ENCODE data around the gene AMOTL1. TPM values are rescaled to one million over a fixed set of nuclear protein-coding genes. Genes with fewer than 3 reads are reported as not detected.
A peak's percentile ranks its signal among the peaks of the same experiment; 100 is the strongest.

AMOTL1 gene
- total RNA-seq, 1 experiment from 2014 or later = 32.6 TPM

GRCh38 chr11:94895451-94895850 lies 127.3 kb downstream of the AMOTL1 start:
- ChIA-PET POLR2A (ENCODE audit: unreplicated experiment) (interaction anchor here (0.6 kb wide), 1 partner anchor 1049 kb away, joined by 5 read pairs; no protein-coding TSS in a partner anchor), CTCF (no interaction called here)
- Histone ChIP-seq H2AFZ (ENCODE audit: low read length) (no peak overlapping the region), H3K4me1 (ENCODE audit: insufficient read depth, low read length) (peaks cover 8% of the 10 kb centered on the region; the same call in 1 of the 2 replicates), H3K9ac (ENCODE audit: low read length) (no peak overlapping the region), H3F3A (ENCODE audit: low read length, unreplicated experiment) (no peaks in the 10 kb centered on the region), H4K20me1 (ENCODE audit: low read length) (no peaks in the 10 kb centered on the region), H3K9me2 (replicated peaks; ENCODE audit: low read length) (no peaks in the 10 kb centered on the region), H3K79me2 (ENCODE audit: low read length) (no peaks in the 10 kb centered on the region), H3K27ac (ENCODE audit: low read length) (no peak overlapping the region), H3K4me3 (ENCODE audit: low read length) (no peak overlapping the region), H3K27me3 (ENCODE audit: low read length) (no peaks in the 10 kb centered on the region), H3K4me2 (ENCODE audit: low read length) (no peak overlapping the region), H3K36me3 (ENCODE audit: low read depth, low read length) (0 out of 2 replicates have a peak, but pooled peaks cover 4% of the 10 kb centered on the region), H3K9me3 (ENCODE audit: low read length) (no peaks in the 10 kb centered on the region)
- intact Hi-C loops (cut with micrococcal nuclease) = no loop called here
- ATAC-seq (no peak), DNase-seq (no peak)
- TF ChIP-seq CTCF (conservative IDR thresholded peaks at IDR 0.05; ENCODE audit: low read depth, low read length) (no peak), EZH2 (IDR thresholded peaks at IDR 0.05; ENCODE audit: low read length, unreplicated experiment) (no peak), EZH2phosphoT487 (IDR thresholded peaks at IDR 0.05; ENCODE audit: borderline replicate concordance, low read length) (no peak)
- no TSS peak for BruUV-seq (replicated peaks)

GRCh38 chr11:94895971-94896370 lies 127.8 kb downstream of the AMOTL1 start:
- intact Hi-C loops (cut with micrococcal nuclease) = no loop called here
- no peak for TF ChIP-seq CTCF (conservative IDR thresholded peaks at IDR 0.05; ENCODE audit: low read depth, low read length)
- no peak for TF ChIP-seq EZH2phosphoT487 (IDR thresholded peaks at IDR 0.05; ENCODE audit: borderline replicate concordance, low read length)
- TF ChIP-seq EZH2 (IDR thresholded peaks at IDR 0.05; ENCODE audit: low read length, unreplicated experiment) = no peak
- Histone ChIP-seq H3K27me3 (ENCODE audit: low read length) (no peaks in the 10 kb centered on the region), H3K9ac (ENCODE audit: low read length) (no peak overlapping the region), H3K79me2 (ENCODE audit: low read length) (no peaks in the 10 kb centered on the region), H3K9me3 (ENCODE audit: low read length) (no peaks in the 10 kb centered on the region), H2AFZ (ENCODE audit: low read length) (no peak overlapping the region), H4K20me1 (ENCODE audit: low read length) (no peaks in the 10 kb centered on the region), H3F3A (ENCODE audit: low read length, unreplicated experiment) (no peaks in the 10 kb centered on the region), H3K4me2 (ENCODE audit: low read length) (no peak overlapping the region), H3K4me1 (ENCODE audit: insufficient read depth, low read length) (peaks cover 8% of the 10 kb centered on the region; the same call in 1 of the 2 replicates), H3K4me3 (ENCODE audit: low read length) (no peak overlapping the region), H3K27ac (ENCODE audit: low read length) (no peak overlapping the region), H3K36me3 (ENCODE audit: low read depth, low read length) (0 out of 2 replicates have a peak, but pooled peaks cover 4% of the 10 kb centered on the region), H3K9me2 (replicated peaks; ENCODE audit: low read length) (no peaks in the 10 kb centered on the region)
- ChIA-PET CTCF (no interaction called here), POLR2A (ENCODE audit: unreplicated experiment) (interaction anchor here (0.6 kb wide), 1 partner anchor 1050 kb away, joined by 5 read pairs; no protein-coding TSS in a partner anchor)
- ATAC-seq (peak; percentile 93), DNase-seq (peak; percentile 76)
- BruUV-seq (replicated peaks) = no TSS peak

DNA sequence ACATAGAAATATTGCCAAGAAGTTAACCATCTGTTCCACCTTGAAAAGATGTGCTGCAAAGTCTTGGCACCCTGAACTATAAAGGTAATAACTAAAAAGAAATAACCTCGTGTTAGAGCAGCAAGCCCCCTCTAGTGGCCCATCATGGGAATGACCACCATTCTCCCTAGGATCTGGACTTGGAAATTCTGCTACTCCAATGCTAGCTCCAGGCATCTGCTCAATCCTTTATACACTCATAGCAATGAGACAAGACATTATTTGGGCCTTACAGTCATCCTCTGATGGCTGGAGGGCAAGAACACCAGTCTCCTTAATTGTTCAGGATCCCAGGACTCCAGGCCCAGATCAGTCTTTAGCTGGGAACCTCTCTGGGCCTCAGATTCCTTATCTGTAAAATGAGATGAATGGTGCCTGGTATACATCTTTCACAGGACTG lies 129.2 kb downstream of the AMOTL1 start:
- Histone ChIP-seq H3K79me2 (ENCODE audit: low read length) (no peaks in the 10 kb centered on the region), H3K9ac (ENCODE audit: low read length) (no peak overlapping the region), H3K4me1 (ENCODE audit: insufficient read depth, low read length) (peaks cover 8% of the 10 kb centered on the region; the same call in 1 of the 2 replicates), H3K27me3 (ENCODE audit: low read length) (no peaks in the 10 kb centered on the region), H3F3A (ENCODE audit: low read length, unreplicated experiment) (no peaks in the 10 kb centered on the region), H4K20me1 (ENCODE audit: low read length) (no peaks in the 10 kb centered on the region), H3K9me3 (ENCODE audit: low read length) (no peaks in the 10 kb centered on the region), H3K27ac (ENCODE audit: low read length) (no peak overlapping the region), H3K36me3 (ENCODE audit: low read depth, low read length) (0 out of 2 replicates have a peak, but pooled peaks cover 4% of the 10 kb centered on the region), H2AFZ (ENCODE audit: low read length) (no peak overlapping the region), H3K4me3 (ENCODE audit: low read length) (no peak overlapping the region), H3K9me2 (replicated peaks; ENCODE audit: low read length) (no peaks in the 10 kb centered on the region), H3K4me2 (ENCODE audit: low read length) (no peak overlapping the region)
- ChIA-PET POLR2A (ENCODE audit: unreplicated experiment) (no interaction called here), CTCF (interaction anchor here (0.7 to 1.2 kb wide), 3 partner anchors 111 to 274 kb away, joined by 3 to 8 read pairs (median 4); no protein-coding TSS in a partner anchor)
- TF ChIP-seq CTCF (conservative IDR thresholded peaks at IDR 0.05; ENCODE audit: low read depth, low read length) (peak; percentile 98), EZH2 (IDR thresholded peaks at IDR 0.05; ENCODE audit: low read length, unreplicated experiment) (no peak), EZH2phosphoT487 (IDR thresholded peaks at IDR 0.05; ENCODE audit: borderline replicate concordance, low read length) (no peak)
- intact Hi-C loops (cut with micrococcal nuclease) = loop anchor here (1.0 kb wide), 3 partner anchors 111 to 274 kb away; no protein-coding TSS in a partner anchor
- DNase-seq (peak; percentile 78), ATAC-seq (peak; percentile 73)
- no TSS peak for BruUV-seq (replicated peaks)
